ENCODE data around the gene PYY.
"Not testable (repeated sequence)": the region's sequence is repeated elsewhere in the genome, so short reads cannot be mapped to it uniquely, and the experiment has no call there.

PYY gene

GRCh38 chr17:43953746-43954145 is at the start of gene PYY:
PYY (minus strand) TSS chr17:43953940; CDS start chr17:43953483, 457 bp downstream.
- no peak for DNase-seq (ENCODE audit: low read depth)

DNA sequence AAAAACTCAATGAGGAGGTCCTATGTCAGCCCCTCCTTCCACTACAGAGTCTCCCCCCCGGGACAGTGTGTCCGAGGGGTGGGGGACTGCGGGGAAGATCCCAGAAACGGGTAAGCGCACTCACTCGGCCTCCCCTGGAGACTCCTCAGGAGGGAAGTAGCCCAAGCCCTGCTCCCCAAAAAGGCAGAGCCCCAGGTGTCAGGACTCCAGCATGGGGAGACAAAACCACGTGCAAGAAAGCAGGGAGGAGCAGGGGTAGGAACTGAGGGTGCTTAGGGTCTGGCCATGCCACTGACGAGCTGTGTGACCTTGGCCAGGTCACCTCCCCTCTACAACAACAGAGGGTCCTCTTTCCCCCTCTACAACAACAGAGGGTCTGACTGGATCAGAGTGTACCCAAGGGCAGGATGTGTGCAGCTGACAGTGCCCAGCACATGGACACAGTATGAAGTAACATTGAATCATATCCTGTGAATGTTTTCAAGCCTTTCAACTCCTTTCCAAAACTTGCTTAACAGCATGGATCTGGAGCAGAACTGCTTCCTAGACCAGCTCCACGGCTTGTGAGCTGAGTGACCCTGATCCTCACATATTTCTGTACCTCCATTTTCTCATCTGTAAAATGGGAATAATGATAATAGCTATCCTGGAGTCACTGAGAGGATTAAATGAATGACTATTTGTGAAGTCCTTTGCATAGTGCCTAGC is 48.6 kb upstream of the PYY start:
- DNase-seq (ENCODE audit: low read depth), result no peak

GRCh38 chr17:44001461-44001920 is 47.8 kb upstream of the PYY start:
- DNase-seq (ENCODE audit: low read depth), result no peak

- DNase-seq (ENCODE audit: low read depth), result no peak
Measured at GRCh38 chr17:44000871-44001460, 47.2 kb upstream of the PYY start.

- DNase-seq (ENCODE audit: low read depth), result no peak
Measured at GRCh38 chr17:44000141-44000860, 46.6 kb upstream of the PYY start.

DNA sequence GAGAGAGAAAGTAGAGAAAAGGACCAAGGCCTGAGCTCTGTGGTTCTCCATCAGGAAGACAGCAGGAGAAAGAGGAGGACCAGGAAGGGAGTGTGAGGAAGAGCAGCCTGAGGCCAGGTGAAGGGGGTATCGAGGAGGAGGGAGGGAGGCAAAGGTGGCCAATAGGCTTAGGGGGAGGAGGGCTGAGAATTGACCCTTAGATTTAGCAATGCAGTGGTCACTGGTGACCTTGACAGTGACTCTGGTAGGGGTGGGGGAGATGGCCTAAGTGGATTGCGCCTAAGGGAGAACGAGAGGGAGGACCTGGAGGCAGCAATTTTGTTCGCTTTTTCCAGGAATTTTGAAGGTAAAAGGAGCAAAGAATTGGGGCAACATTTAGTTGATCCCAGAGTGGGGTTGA is 45.3 kb upstream of the PYY start:
- no peak for DNase-seq (ENCODE audit: low read depth)

DNA sequence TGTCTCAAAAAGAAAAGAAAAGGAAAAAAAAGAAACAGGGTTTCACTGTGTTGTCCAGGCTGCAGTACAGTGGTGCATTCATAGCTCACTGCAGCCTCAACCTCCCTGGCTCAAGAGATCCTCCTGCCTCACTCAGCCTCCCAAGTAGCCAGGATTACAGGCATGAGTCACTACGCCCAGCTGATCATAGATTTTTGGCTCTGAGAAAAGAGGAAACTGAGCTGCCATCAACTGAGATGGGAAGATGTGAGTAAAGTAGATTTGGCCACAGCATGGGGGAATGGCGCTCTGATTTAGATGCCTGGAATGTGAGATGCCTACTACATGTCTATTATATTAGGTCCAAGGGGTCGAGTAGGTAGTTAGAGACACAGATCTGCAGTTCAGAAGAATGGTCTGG is 44.8 kb upstream of the PYY start:
- no peak for DNase-seq (ENCODE audit: low read depth)

GRCh38 chr17:43997180-43997579 is 43.4 kb upstream of the PYY start:
- not testable (repeated sequence) for DNase-seq (ENCODE audit: low read depth)

GRCh38 chr17:43995150-43995471 is 41.4 kb upstream of the PYY start:
- no peak for DNase-seq (ENCODE audit: low read depth)

GRCh38 chr17:43994272-43995149 is 40.8 kb upstream of the PYY start:
- peak; percentile 55 for DNase-seq (ENCODE audit: low read depth)

- no peak for DNase-seq (ENCODE audit: low read depth)
Measured at GRCh38 chr17:43992641-43993040, 38.9 kb upstream of the PYY start.

GRCh38 chr17:43988301-43988700 is 34.6 kb upstream of the PYY start:
- DNase-seq (ENCODE audit: low read depth), result no peak

GRCh38 chr17:43987131-43988021 is 33.6 kb upstream of the PYY start:
- DNase-seq (ENCODE audit: low read depth), result no peak

- no peak for DNase-seq (ENCODE audit: low read depth)
Measured at GRCh38 chr17:43986225-43986981, 32.7 kb upstream of the PYY start.

DNA sequence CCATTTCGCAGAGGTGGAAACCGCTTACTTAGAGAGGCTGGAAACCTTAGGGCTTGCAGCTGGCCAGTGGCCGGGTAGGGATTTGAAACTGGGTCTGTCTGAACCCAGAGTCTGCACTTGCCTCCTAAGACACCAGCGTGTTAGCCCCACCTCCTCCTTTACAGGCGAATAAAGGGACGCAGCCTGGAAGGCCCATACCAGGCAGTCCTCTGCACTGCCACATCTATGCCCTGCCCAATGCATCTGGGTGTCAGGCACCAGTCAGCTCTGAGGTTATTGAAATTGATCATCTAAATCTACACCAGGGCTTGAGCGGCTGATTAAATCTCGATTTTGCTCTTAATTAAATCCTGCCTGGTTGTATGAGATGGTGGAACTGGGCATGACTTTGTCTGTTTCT is 30.8 kb upstream of the PYY start:
- DNase-seq (ENCODE audit: low read depth), result no peak

DNA sequence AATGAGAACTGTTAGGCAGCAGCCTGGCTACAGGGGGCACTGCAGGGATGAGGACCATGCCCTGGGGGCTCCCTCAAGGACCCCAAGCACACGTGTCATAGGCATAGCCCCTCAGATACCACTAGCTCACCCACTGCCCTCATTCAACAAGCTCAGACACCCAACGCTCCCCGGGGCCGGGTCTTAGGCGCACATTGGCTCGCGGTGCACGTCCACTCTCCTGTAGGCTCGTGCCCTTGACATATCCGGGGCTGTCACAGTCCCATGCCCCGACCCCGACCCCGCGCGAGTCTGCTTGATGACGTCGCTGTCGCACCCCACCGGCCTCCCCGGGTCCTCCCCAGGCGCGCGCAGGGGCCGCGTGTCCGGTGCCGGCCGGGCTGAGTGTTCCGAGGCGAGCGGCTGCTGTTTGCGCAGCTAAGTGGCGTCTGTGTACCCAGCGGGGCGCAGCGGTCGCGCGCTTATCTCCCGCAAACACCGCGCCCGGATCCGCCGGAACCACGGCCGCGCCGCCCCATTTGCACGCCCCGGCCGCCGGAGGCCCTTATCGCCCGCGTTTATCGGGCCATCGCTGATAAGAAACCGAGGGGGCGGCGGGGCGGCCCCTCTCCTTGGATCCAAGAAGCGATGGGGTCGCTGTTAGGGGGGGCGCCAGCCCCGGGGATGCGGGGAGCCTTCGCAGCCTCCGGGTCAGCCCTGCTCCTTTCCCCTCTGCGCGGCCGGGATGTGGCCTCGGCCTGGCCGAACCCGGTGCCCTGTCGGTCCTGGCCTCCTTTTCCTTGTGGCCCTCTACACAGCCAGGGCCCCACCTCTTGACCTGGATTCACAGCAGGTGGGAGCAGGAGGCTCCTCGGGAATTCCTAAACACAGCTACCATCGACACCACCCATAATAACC is 30.0 kb upstream of the PYY start:
- no peak for DNase-seq (ENCODE audit: low read depth)

GRCh38 chr17:43983196-43983514 is 29.4 kb upstream of the PYY start:
- DNase-seq (ENCODE audit: low read depth), result no peak

- no peak for DNase-seq (ENCODE audit: low read depth)
Measured at GRCh38 chr17:43982171-43982570, 28.4 kb upstream of the PYY start.

- DNase-seq (ENCODE audit: low read depth), result no peak
Measured at GRCh38 chr17:43979671-43980070, 25.9 kb upstream of the PYY start.

DNA sequence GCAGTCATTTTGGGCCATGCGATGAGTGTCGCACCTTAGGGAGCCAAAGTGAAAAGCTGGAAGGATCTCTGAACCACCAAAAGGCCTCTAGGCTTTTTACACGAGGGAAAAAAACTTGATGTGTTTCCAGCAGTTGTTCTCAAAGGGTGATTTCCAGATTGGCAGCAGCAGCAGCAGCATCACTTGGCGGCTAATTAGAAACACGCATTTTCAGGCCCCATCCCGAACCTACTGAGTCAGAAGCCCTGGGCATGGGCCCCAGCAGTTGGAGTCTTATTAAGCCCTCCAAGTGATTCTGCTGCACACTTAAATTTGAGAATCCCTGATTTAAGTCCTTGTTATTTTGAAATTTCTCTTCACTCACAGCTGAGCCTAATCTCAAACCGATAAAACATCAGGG is 25.3 kb upstream of the PYY start:
- DNase-seq (ENCODE audit: low read depth), result no peak

All from activated T-helper 9 cell treated with anti-CD3 and anti-CD28 coated beads, Interleukin-2, amount 50 U/mL, for 16 hours (primary cell).